Liver (tissue), 9 donors: Measurements from ENCODE around the gene ADORA2B. TPM values are rescaled to one million over a fixed set of nuclear protein-coding genes. Genes with fewer than 3 reads are reported as not detected.
"Not testable (repeated sequence)": the region's sequence is repeated elsewhere in the genome, so short reads cannot be mapped to it uniquely, and the experiment has no call there.

Experiments used
- DNase-seq: peaks from one replicate; pipeline ENCODE4 v3.0.0-alpha.2; 2017; ENCODE audit warnings: low spot score
- H3K27ac ChIP-seq, 2 donors: one replicate each; pipeline ENCODE4 v1.7.0; 2013; ENCODE audit warnings: inconsistent platforms in 2 of 2, low read length in 2 of 2, control low read depth in 1 of 2, low read depth in 1 of 2, mild to moderate bottlenecking in 1 of 2
- H3K27me3 ChIP-seq, 4 donors: one replicate each; pipeline versions ENCODE4 v1.6.1 to v1.7.0; 2013; ENCODE audit warnings: low read length in 3 of 4, inconsistent platforms in 1 of 4, mild to moderate bottlenecking in 1 of 4, moderate library complexity in 1 of 4; ENCODE audit not compliant: control insufficient read depth in 4 of 4, insufficient read depth in 4 of 4
- H3K36me3 ChIP-seq, 4 donors: one replicate each; pipeline versions ENCODE4 v1.6.1 to v1.7.0; 2013; ENCODE audit warnings: low read length in 3 of 4, mild to moderate bottlenecking in 3 of 4, low read depth in 1 of 4, moderate library complexity in 1 of 4; ENCODE audit not compliant: control insufficient read depth in 4 of 4, insufficient read depth in 3 of 4
- H3K4me1 ChIP-seq, 4 donors: one replicate each; pipeline versions ENCODE4 v1.6.1 to v1.7.0; 2013; ENCODE audit warnings: low read length in 3 of 4, mild to moderate bottlenecking in 3 of 4, moderate library complexity in 1 of 4; ENCODE audit not compliant: control insufficient read depth in 4 of 4, insufficient read depth in 4 of 4
- H3K4me3 ChIP-seq, 3 donors: one replicate each; pipeline versions ENCODE4 v1.6.1 to v1.7.0; 2013; ENCODE audit warnings: low read length in 3 of 3, control low read depth in 1 of 3, low read depth in 1 of 3, mild to moderate bottlenecking in 1 of 3
- H3K9ac ChIP-seq, 2 donors: one replicate each; pipeline ENCODE4 v1.7.0; 2013; ENCODE audit warnings: low read length in 2 of 2, mild to moderate bottlenecking in 2 of 2, moderate library complexity in 2 of 2, control low read depth in 1 of 2, low read depth in 1 of 2
- H3K9me3 ChIP-seq, 4 donors: one replicate each; pipeline versions ENCODE4 v1.6.1 to v1.7.0; 2013; ENCODE audit warnings: low read length in 3 of 4; ENCODE audit not compliant: control insufficient read depth in 4 of 4
- ATF3 ChIP-seq: IDR thresholded peaks from 2 replicates; pipeline ENCODE4 v1.6.1; 2016; ENCODE audit warnings: antibody characterized with exemption
- HNF4A ChIP-seq, 2 donors: conservative IDR thresholded peaks; 2 replicates each; pipeline ENCODE4 v1.6.1; 2016; ENCODE audit warnings: antibody characterized with exemption in 2 of 2, mild to moderate bottlenecking in 2 of 2
- JUND ChIP-seq, 2 donors: IDR thresholded peaks; 2 replicates each; pipeline ENCODE4 v1.6.1; 2016; ENCODE audit warnings: antibody characterized with exemption in 2 of 2
- NR2F2 ChIP-seq: IDR thresholded peaks from 2 replicates; pipeline ENCODE4 v1.6.1; 2016; ENCODE audit warnings: antibody characterized with exemption
- RAD21 ChIP-seq, 2 donors: IDR thresholded peaks; 2 replicates each; pipeline ENCODE4 v1.6.1; 2016; ENCODE audit warnings: antibody characterized with exemption in 2 of 2, mild to moderate bottlenecking in 2 of 2
- REST ChIP-seq: IDR thresholded peaks from 2 replicates; pipeline ENCODE4 v1.6.1; 2016; ENCODE audit warnings: antibody characterized with exemption, mild to moderate bottlenecking
- RXRA ChIP-seq, 2 donors: IDR thresholded peaks; 2 replicates each; pipeline ENCODE4 v1.6.1; 2017 to 2018; ENCODE audit warnings: antibody characterized with exemption in 2 of 2, mild to moderate bottlenecking in 1 of 2
- SP1 ChIP-seq: IDR thresholded peaks from 2 replicates; pipeline ENCODE4 v1.6.1; 2018; ENCODE audit warnings: antibody characterized with exemption, mild to moderate bottlenecking
- YY1 ChIP-seq: IDR thresholded peaks from 2 replicates; pipeline ENCODE4 v1.6.1; 2016; ENCODE audit warnings: antibody characterized with exemption, mild to moderate bottlenecking
- WGBS: extraction: QIAGEN DNeasy Blood & Tissue Kit; methylation state at CpG from one replicate; pipeline ENCODE4 v1.1.7; 2013; 5-methylcytosine and 5-hydroxymethylcytosine counted together
- polyA plus RNA-seq, 2 donors: library from polyadenylated mRNA; stranded (reverse) in 1 of 2; unstranded in 1 of 2; fragments of 200-250 nt in 1 of 2; fragments of >200 nt in 1 of 2; fragmentation: Nextera tagmentation in 1 of 2; extraction: Ambion mirVana in 1 of 2; gene quantifications; one replicate each; pipeline versions ENCODE4 v1.2.1 to v1.2.3, GENCODE V29; 2013 to 2015
- total RNA-seq, 2 donors: library from RNA; depleted of rRNA; stranded (reverse); fragments of >200 nt; gene quantifications; one replicate each; pipeline ENCODE4 v1.2.3, GENCODE V29; 2014
- TF ChIP-seq, protein P1 (sequence below): IDR thresholded peaks from 2 replicates; pipeline ENCODE4 v1.6.1; 2016; ENCODE audit warnings: antibody characterized with exemption
- donor health status: healthy.
- donor health status: healthy.
- donor health status: healthy.
- donor health status: healthy.
- donor health status: healthy.

ADORA2B gene
- total and polyA plus RNA-seq, 4 donors = 0.24 to 3.3 (median 0.28) TPM

GRCh38 chr17:15908378-15908777, 36.6 kb upstream of the ADORA2B start:
- DNase-seq = no peak
- Histone ChIP-seq H3K9ac (no peak overlapping the region), H3K9me3 (no peaks in the 10 kb centered on the region), H3K36me3 (no peaks in the 10 kb centered on the region), H3K4me1 (no peaks in the 10 kb centered on the region), H3K27me3 (no peaks in the 10 kb centered on the region), H3K4me3 (no peak overlapping the region), H3K27ac (no peak overlapping the region)
- WGBS = 96% methylated on average over 4 of the region's 4 CpGs
- TF ChIP-seq, protein P1, sequence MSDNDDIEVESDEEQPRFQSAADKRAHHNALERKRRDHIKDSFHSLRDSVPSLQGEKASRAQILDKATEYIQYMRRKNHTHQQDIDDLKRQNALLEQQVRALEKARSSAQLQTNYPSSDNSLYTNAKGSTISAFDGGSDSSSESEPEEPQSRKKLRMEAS = no peak
- no peak for TF ChIP-seq RAD21 (IDR thresholded peaks at IDR 0.05)
- no peak for TF ChIP-seq ATF3
- no peak for TF ChIP-seq YY1

DNA sequence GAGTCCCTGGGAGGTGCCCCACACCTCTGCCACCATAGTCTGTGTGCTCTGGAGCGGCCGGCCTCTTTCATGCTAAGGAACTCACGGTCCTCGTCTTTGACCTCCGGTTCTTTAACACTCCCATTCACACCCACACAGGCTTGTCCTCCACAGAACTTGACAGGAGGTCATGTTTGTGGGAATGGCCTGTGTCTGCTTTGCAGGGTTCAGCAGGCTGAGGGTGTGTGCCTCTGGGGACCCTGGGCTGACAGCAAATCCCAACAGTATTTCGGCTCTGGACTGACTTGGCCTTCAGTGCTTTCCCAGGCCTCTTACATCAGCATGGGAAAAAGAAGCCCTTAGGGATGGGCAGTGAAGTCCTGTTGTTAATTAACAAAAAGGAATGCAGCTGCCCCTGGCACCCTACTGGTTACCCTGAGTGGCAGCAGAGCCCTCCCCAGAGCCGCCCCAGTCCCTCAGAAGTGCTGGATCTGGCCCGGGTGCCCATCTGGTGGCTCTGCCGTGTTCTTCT, 35.4 kb upstream of the ADORA2B start:
- Histone ChIP-seq H3K27ac (no peak overlapping the region), H3K36me3 (no peaks in the 10 kb centered on the region), H3K27me3 (no peaks in the 10 kb centered on the region), H3K4me3 (no peak overlapping the region), H3K4me1 (no peaks in the 10 kb centered on the region), H3K9me3 (no peaks in the 10 kb centered on the region), H3K9ac (no peak overlapping the region)
- no peak for DNase-seq
- TF ChIP-seq ATF3 (no peak), RXRA (IDR thresholded peaks at IDR 0.05) (peak; percentile 27 to 46)
- WGBS = 79% methylated on average over 9 of the region's 9 CpGs

- Histone ChIP-seq H3K27me3 (no peaks in the 10 kb centered on the region), H3K27ac (no peak overlapping the region), H3K9me3 (peaks cover 0 to 2% (median 0%) of the 10 kb centered on the region in 4 donors), H3K4me1 (no peaks in the 10 kb centered on the region), H3K36me3 (no peaks in the 10 kb centered on the region), H3K4me3 (no peak overlapping the region), H3K9ac (no peak overlapping the region)
- 93% methylated on average over 5 of the region's 5 CpGs for WGBS
- no peak for TF ChIP-seq JUND (IDR thresholded peaks at IDR 0.05)
- DNase-seq = no peak
These were observed 34.1 kb upstream of the ADORA2B start for GRCh38 chr17:15910791-15911190.

DNA sequence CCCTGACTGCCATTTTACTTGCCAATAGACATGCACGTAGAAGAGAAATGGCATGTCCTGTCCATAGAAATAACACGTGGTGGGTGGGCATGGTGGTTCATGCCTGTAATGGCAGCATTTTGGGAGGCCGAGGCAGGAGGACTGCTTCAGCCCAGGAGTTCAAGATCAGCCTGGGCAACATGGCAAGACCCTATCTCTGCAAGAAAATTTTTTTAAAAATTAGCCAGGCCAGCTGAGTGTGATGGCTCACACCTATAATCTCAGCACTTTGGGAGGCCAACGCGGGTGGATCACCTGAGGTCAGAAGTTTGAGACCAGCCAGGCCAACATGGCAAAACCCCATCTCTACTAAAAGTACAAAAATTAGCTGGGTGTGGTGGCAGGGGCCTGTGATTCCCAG, 33.2 kb upstream of the ADORA2B start:
- not testable (repeated sequence) for H3K4me3 ChIP-seq, H3K9me3 ChIP-seq, H3K4me1 ChIP-seq, H3K27ac ChIP-seq, H3K9ac ChIP-seq, H3K27me3 ChIP-seq, DNase-seq, H3K36me3 ChIP-seq
- WGBS = 93% methylated on average over 5 of the region's 5 CpGs

DNA sequence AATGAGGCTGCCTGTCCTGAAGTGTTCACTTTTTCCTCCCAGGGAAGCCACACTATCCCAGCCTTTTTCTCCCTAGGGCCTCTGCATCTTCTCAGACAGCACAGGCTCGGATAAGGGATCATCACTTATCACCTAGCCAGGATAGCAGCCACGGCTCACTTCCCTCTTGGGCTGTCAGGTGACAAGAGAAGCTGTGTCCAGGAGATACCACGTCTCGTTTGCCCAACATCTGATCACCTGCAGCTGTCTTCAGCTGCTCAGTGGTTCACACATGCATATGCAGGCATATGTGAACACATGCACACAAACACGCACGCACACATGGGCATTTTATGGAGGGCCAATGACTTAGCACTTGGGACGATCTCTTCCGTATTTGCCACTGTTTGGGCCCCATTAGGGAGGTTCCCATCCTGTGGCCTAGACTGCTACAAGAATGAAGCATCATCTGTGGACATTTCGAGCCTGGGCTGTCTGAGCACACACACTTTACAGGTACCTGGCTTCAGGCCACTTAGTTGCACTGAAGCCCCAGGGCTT, 32.4 kb upstream of the ADORA2B start:
- Histone ChIP-seq H3K4me3 (no peak overlapping the region), H3K27ac (no peak overlapping the region), H3K4me1 (peaks cover 0 to 4% (median 0%) of the 10 kb centered on the region in 4 donors), H3K9me3 (peaks cover 0 to 2% (median 0%) of the 10 kb centered on the region in 4 donors), H3K27me3 (no peaks in the 10 kb centered on the region), H3K36me3 (no peaks in the 10 kb centered on the region), H3K9ac (no peak overlapping the region)
- TF ChIP-seq REST (no peak), NR2F2 (no peak), SP1 (no peak), YY1 (no peak), HNF4A (conservative IDR thresholded peaks at IDR 0.05) (no peak), JUND (IDR thresholded peaks at IDR 0.05) (no peak)
- TF ChIP-seq, protein P1 = no peak
- DNase-seq = no peak
- WGBS = 91% methylated on average over 9 of the region's 9 CpGs
